DMS53 treated with DMSO at 0.1 percent for 48 hours (cell line): ENCODE data around the gene PLEKHA7.
"Not testable (repeated sequence)": the region's sequence is repeated elsewhere in the genome, so short reads cannot be mapped to it uniquely, and the experiment has no call there.

Experiments used
- DNase-seq: peaks from one replicate; lab custom pipeline; 2025; ENCODE audit not compliant: unreplicated experiment; lab: John Stamatoyannopoulos, UW

Gene PLEKHA7

DNA sequence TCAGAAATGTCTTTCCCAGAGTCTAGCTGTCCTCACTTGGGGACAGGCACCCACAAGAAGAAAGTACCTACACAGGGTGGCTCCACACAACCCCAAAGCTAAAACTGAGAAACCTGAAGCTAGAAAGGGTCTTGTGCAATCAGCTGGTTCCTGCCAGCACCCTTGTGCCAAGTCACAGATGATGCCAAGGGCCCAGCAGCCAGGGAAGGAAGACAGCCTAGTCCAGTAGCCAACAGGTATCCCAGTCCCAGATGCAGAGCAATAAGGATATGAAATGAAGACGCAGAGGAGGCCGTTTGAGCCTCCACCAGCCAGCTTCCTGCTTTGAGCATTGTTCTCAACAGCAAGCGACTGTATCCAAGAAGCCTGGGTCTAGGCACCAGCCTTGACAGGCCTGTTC, 6.1 kb downstream of the PLEKHA7 start:
- DNase-seq = no peak

- no peak for DNase-seq
Measured at GRCh38 chr11:17005646-17006045, 8.6 kb downstream of the PLEKHA7 start.

- DNase-seq = peak; percentile 21
Measured at GRCh38 chr11:17004486-17005148, 9.6 kb downstream of the PLEKHA7 start.

DNA sequence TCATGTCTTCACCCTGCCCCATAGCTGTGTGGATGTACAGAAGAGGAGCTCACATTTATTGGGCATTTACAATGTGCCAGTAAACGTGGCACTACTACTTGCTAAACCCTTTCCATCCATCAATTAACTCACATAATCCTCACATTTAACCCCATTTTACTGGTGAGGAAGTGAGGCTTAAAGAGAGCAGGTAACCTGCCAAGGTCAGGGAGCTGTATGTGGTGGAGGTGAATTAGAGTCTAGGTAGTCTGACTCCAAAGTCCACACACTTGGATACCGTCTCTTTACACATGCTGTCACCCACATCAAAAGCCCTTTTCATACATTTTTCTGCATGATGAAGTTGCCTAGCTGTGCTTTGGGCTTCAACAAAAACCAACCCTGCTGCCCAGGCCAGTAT, 10.8 kb downstream of the PLEKHA7 start:
- DNase-seq = no peak

DNA sequence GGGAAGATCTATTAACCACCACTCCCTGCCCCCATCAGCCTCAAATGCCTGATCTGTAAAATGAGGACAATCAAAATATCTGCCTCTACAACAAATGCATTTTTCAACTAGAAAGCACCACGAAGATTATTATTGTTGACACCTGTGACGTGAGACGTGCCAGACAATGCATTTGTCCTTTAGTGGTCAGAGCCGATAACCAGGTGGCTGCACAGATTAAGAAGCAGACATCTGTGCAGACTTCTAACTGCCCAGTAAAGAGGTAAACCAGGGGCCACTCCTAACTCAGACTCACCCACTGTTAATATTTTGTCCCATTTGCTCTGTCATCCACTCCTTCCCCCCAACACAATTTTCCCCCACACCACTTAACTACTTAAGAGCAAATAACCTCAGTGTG, 11.7 kb downstream of the PLEKHA7 start:
- no peak for DNase-seq

GRCh38 chr11:17001806-17002205, 12.4 kb downstream of the PLEKHA7 start:
- DNase-seq = no peak

GRCh38 chr11:17000987-17001386, 13.2 kb downstream of the PLEKHA7 start:
- DNase-seq = no peak

DNA sequence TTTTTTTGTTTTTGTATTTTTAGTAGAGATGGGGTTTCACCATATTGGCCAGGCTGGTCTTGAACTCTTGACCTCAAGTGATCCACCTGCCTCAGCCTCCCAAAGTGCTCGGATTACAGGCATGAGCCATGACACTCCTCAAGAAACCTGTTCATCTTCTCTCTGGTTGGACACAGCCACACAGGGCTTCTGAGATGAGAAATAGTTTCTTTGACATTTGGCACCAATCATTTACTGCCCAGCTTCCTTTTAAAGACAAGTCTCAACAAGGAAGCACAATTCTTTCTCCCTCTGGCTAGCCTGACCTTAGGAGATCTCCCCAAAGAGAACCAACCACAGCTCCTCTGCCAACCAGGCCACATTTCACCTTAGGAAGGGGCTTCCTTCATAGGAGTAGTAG, 14.0 kb downstream of the PLEKHA7 start:
- not testable (repeated sequence) for DNase-seq

- no peak for DNase-seq
Measured at GRCh38 chr11:16999116-16999515, 15.1 kb downstream of the PLEKHA7 start.

GRCh38 chr11:16997624-16998023, 16.6 kb downstream of the PLEKHA7 start:
- no peak for DNase-seq

DNA sequence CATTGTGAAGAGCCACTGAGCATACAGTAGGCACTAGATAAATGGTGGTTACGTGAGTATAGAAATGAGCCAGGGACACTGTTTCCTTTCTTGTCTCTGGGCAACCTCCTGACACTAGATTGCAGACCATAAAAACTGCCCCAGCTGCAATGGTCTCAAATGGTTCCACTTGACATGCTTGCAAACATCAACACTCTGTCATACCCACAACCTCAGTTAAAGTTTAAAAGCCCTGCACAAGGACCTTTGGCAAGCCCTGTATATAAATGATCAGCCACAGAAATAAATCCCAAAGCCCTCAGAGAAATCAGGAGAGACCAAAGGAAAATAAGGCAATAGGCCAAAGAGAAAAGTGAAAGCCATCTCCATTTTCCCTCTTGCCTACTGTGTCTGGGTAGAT, 20.7 kb downstream of the PLEKHA7 start:
- DNase-seq = peak; percentile 35

DNA sequence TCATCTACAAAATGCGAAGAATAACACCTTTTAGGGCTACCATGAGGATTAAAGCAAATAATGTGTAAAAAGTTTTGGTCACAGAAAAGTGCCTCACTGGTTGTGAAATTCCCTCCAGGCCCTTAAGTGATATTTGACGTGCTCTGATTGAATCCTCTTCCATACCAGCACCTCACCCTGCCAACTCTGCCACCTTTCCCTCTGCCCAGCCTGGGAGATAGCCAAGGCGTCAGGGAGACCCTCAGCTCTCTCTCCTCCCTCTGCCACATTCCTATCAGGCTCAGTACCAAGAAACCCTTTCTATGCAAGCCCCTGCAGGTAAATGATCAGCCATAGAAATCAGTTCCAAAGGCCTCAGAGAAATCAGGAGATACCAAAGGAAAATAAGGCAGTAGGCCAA, 21.4 kb downstream of the PLEKHA7 start:
- DNase-seq = no peak

- DNase-seq = no peak
Measured at GRCh38 chr11:16989554-16989953, 24.7 kb downstream of the PLEKHA7 start.

- DNase-seq = no peak
Measured at GRCh38 chr11:16987205-16987568, 27.0 kb downstream of the PLEKHA7 start.

GRCh38 chr11:16986434-16987204, 27.6 kb downstream of the PLEKHA7 start:
- DNase-seq = no peak

GRCh38 chr11:16985297-16985696, 28.9 kb downstream of the PLEKHA7 start:
- DNase-seq = no peak

GRCh38 chr11:16984229-16984628, 30.0 kb downstream of the PLEKHA7 start:
- no peak for DNase-seq

GRCh38 chr11:16982809-16983208, 31.4 kb downstream of the PLEKHA7 start:
- DNase-seq = no peak

- no peak for DNase-seq
Measured at GRCh38 chr11:16982256-16982671, 31.9 kb downstream of the PLEKHA7 start.

- DNase-seq = no peak
Measured at GRCh38 chr11:16981651-16982194, 32.5 kb downstream of the PLEKHA7 start.

DNA sequence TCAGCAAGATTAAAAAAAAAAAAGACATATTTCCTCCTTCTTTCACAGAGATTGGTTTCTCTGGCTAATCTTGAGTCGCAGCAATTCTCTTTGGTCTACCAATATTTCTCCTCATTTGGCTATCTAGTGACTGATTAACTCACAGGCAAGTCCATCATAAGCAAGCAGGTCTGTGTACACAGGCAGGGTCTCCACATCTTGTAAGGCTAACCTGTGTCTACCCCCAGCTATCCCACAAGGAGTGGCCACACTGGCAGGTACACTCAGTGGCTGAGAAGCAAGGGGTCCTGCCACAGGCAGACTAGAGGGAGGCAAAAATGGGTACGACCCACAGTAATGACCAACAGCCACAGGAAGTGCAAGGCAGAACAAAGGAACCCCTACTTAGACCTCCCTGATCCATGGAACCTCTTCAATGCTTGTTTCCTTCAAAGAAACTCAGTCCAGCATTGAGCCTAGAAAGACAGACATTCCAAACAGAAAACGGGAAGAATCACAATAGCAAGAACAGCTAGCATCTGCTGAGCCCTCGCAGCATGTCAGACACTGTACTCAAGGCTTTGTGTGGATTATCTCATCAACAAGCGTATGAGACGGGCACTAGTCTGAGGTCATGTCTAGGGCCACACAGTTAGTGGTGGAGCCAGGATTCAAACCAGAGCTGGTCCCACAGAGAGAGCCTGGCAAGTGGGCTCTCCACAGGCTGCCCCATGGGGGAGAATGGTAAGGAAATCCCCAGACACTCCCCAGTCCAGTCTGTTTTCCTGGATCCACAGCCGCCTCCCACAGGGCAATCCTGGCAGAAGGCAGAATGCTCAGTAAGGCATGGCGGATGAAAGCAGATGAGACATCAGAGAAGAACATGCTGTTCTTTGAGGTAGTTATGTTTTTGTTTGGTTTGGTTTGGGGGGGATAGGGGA, 34.3 kb downstream of the PLEKHA7 start:
- no peak for DNase-seq

DNA sequence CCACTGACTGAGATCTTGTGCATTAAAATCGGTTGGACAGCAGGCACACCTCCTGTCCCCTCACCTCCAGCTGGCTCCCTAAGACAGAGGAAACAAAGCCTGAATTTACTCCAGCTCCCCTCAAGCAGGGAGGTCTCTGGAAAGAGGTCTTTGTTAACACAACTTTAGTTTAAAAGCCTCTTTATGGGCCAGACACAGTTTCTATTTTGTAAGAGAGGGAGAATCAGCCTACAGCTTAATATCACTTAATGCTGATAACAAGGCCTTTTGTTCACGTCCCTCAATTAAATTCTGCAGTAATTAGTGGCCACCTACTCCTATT, 36.3 kb downstream of the PLEKHA7 start:
- no peak for DNase-seq
